Measurements from ENCODE around the gene RPL35. TPM values are rescaled to one million over a fixed set of nuclear protein-coding genes. Genes with fewer than 3 reads are reported as not detected.
"Not testable (repeated sequence)": the region's sequence is repeated elsewhere in the genome, so short reads cannot be mapped to it uniquely, and the experiment has no call there.

Gene RPL35
- total RNA-seq, 1 experiment from 2014 or later = 1,637 TPM

- TF ChIP-seq EZH2 (IDR thresholded peaks at IDR 0.05; ENCODE audit: borderline replicate concordance, low read depth, low read length, poor library complexity, severe bottlenecking) (no peak), CTCF (conservative IDR thresholded peaks at IDR 0.05; ENCODE audit: low read depth, low read length) (no peak)
- H3K4me3 ChIP-seq (ENCODE audit: low read depth, low read length, poor library complexity, severe bottlenecking) = no peak overlapping the region
- no peaks in the 10 kb centered on the region for H3K4me1 ChIP-seq (ENCODE audit: insufficient read depth, low read length, poor library complexity, severe bottlenecking)
- intact Hi-C loops (cut with micrococcal nuclease; ENCODE audit: unreplicated experiment) = no loop called here
- H3K36me3 ChIP-seq (ENCODE audit: insufficient read depth, low read length, poor library complexity, severe bottlenecking) = no peaks in the 10 kb centered on the region
- no peak overlapping the region for H3K27ac ChIP-seq (ENCODE audit: low read depth, low read length, poor library complexity, severe bottlenecking)
- BruUV-seq (replicated peaks) = no TSS peak
- no peaks in the 10 kb centered on the region for H3K27me3 ChIP-seq (replicated peaks; ENCODE audit: insufficient read depth, low read depth, low read length, poor library complexity)
- DNase-seq (ENCODE audit: low spot score) = no peak
- POLR2A ChIA-PET (ENCODE audit: low non-redundant PET) = interaction anchor here (0.5 kb wide), 1 partner anchor 9 kb away, joined by 3 read pairs; no protein-coding TSS in a partner anchor
- H3K9me3 ChIP-seq (ENCODE audit: low read depth, low read length, poor library complexity, severe bottlenecking) = no peaks in the 10 kb centered on the region
- CTCF ChIA-PET = interaction anchor here (0.6 to 1.0 kb wide), 2 partner anchors 69 to 224 kb away, joined by 3 to 4 read pairs; no protein-coding TSS in a partner anchor
Observed at GRCh38 chr9:124841075-124841821, 20.5 kb downstream of the RPL35 start.

- no peak overlapping the region for H3K27ac ChIP-seq (ENCODE audit: low read depth, low read length, poor library complexity, severe bottlenecking)
- no peak overlapping the region for H3K4me3 ChIP-seq (ENCODE audit: low read depth, low read length, poor library complexity, severe bottlenecking)
- no peaks in the 10 kb centered on the region for H3K36me3 ChIP-seq (ENCODE audit: insufficient read depth, low read length, poor library complexity, severe bottlenecking)
- intact Hi-C loops (cut with micrococcal nuclease; ENCODE audit: unreplicated experiment) = no loop called here
- no peaks in the 10 kb centered on the region for H3K27me3 ChIP-seq (replicated peaks; ENCODE audit: insufficient read depth, low read depth, low read length, poor library complexity)
- TF ChIP-seq CTCF (conservative IDR thresholded peaks at IDR 0.05; ENCODE audit: low read depth, low read length) = peak; percentile 60
- no peak for TF ChIP-seq EZH2 (IDR thresholded peaks at IDR 0.05; ENCODE audit: borderline replicate concordance, low read depth, low read length, poor library complexity, severe bottlenecking)
- CTCF ChIA-PET = interaction anchor here (0.5 to 1.1 kb wide), 4 partner anchors 10 to 69 kb away, joined by 3 to 5 read pairs (median 3); partner anchors contain the start of gene WDR38
- no peak for DNase-seq (ENCODE audit: low spot score)
- POLR2A ChIA-PET (ENCODE audit: low non-redundant PET) = interaction anchor here (0.5 kb wide), 1 partner anchor 8 kb away, joined by 3 read pairs; no protein-coding TSS in a partner anchor
- H3K4me1 ChIP-seq (ENCODE audit: insufficient read depth, low read length, poor library complexity, severe bottlenecking) = peaks cover 4% of the 10 kb centered on the region
- no TSS peak for BruUV-seq (replicated peaks)
- no peaks in the 10 kb centered on the region for H3K9me3 ChIP-seq (ENCODE audit: low read depth, low read length, poor library complexity, severe bottlenecking)
Observed at GRCh38 chr9:124840300-124840833, 21.4 kb downstream of the RPL35 start.

GRCh38 chr9:124839612-124840299 is 22.0 kb downstream of the RPL35 start:
- Histone ChIP-seq H3K36me3 (ENCODE audit: insufficient read depth, low read length, poor library complexity, severe bottlenecking) (no peaks in the 10 kb centered on the region), H3K9me3 (ENCODE audit: low read depth, low read length, poor library complexity, severe bottlenecking) (no peaks in the 10 kb centered on the region), H3K4me3 (ENCODE audit: low read depth, low read length, poor library complexity, severe bottlenecking) (no peak overlapping the region), H3K27me3 (replicated peaks; ENCODE audit: insufficient read depth, low read depth, low read length, poor library complexity) (no peaks in the 10 kb centered on the region), H3K27ac (ENCODE audit: low read depth, low read length, poor library complexity, severe bottlenecking) (no peak overlapping the region), H3K4me1 (ENCODE audit: insufficient read depth, low read length, poor library complexity, severe bottlenecking) (peaks cover 10% of the 10 kb centered on the region)
- no peak for DNase-seq (ENCODE audit: low spot score)
- intact Hi-C loops (cut with micrococcal nuclease; ENCODE audit: unreplicated experiment) = loop anchor here (5.0 kb wide), 1 partner anchor 62 kb away; the partner anchor contains the start of gene OLFML2A
- peak; percentile 45; the same call in 1 of the 2 replicates for TF ChIP-seq CTCF (conservative IDR thresholded peaks at IDR 0.05; ENCODE audit: low read depth, low read length)
- no peak for TF ChIP-seq EZH2 (IDR thresholded peaks at IDR 0.05; ENCODE audit: borderline replicate concordance, low read depth, low read length, poor library complexity, severe bottlenecking)
- no TSS peak for BruUV-seq (replicated peaks)
- ChIA-PET CTCF (interaction anchor here (0.5 to 1.1 kb wide), 4 partner anchors 10 to 68 kb away, joined by 3 to 5 read pairs (median 3); partner anchors contain the start of gene WDR38), POLR2A (ENCODE audit: low non-redundant PET) (no interaction called here)

- POLR2A ChIA-PET (ENCODE audit: low non-redundant PET); CTCF ChIA-PET: not testable (repeated sequence)
- intact Hi-C loops (cut with micrococcal nuclease; ENCODE audit: unreplicated experiment) = loop anchor here (5.0 kb wide), 1 partner anchor 61 kb away; the partner anchor contains the start of gene OLFML2A
Observed at GRCh38 chr9:124838567-124839275, 23.0 kb downstream of the RPL35 start.

More at GRCh38 chr9:124838567-124839275, 23.0 kb downstream of the RPL35 start:
- peaks cover 13% of the 10 kb centered on the region for H3K4me1 ChIP-seq (ENCODE audit: insufficient read depth, low read length, poor library complexity, severe bottlenecking)
- DNase-seq (ENCODE audit: low spot score); H3K9me3 ChIP-seq (ENCODE audit: low read depth, low read length, poor library complexity, severe bottlenecking); H3K36me3 ChIP-seq (ENCODE audit: insufficient read depth, low read length, poor library complexity, severe bottlenecking); BruUV-seq (replicated peaks); H3K27me3 ChIP-seq (replicated peaks; ENCODE audit: insufficient read depth, low read depth, low read length, poor library complexity); H3K4me3 ChIP-seq (ENCODE audit: low read depth, low read length, poor library complexity, severe bottlenecking); H3K27ac ChIP-seq (ENCODE audit: low read depth, low read length, poor library complexity, severe bottlenecking): not testable (repeated sequence)

Measured in A673 (cell line).